Testis (tissue), 3 donors: ENCODE results near the gene AGTR1. TPM values are rescaled to one million over a fixed set of nuclear protein-coding genes. Genes with fewer than 3 reads are reported as not detected.
"Not testable (repeated sequence)": the region's sequence is repeated elsewhere in the genome, so short reads cannot be mapped to it uniquely, and the experiment has no call there.

Source experiments
- DNase-seq: peaks from one replicate; pipeline ENCODE4 v3.0.0-alpha.2; 2019
- H3K27ac ChIP-seq, 2 donors: fragments of 200-600 bp; sonication (generic); one replicate each; pipeline ENCODE4 v1.5.1; 2019
- H3K27me3 ChIP-seq: fragments of 200-600 bp; sonication (generic); one replicate; pipeline ENCODE4 v1.5.1; 2019
- H3K36me3 ChIP-seq: fragments of 200-600 bp; sonication (generic); one replicate; pipeline ENCODE4 v1.5.1; 2017; ENCODE audit warnings: low read depth; ENCODE audit errors: missing control alignments
- H3K4me1 ChIP-seq: fragments of 200-600 bp; sonication (generic); one replicate; pipeline ENCODE4 v1.5.1; 2019
- H3K4me3 ChIP-seq, 2 donors: fragments of 200-600 bp; sonication (generic); one replicate each; pipeline ENCODE4 v1.5.1; 2017 to 2019
- H3K9me3 ChIP-seq: fragments of 200-600 bp; sonication (generic); one replicate; pipeline ENCODE4 v1.5.1; 2017
- CTCF ChIP-seq, 3 experiments: fragments of 450-650 bp in 2 of 3; fragments of 200-600 bp in 1 of 3; sonication (generic) in 1 of 3; IDR thresholded peaks; one replicate each; pipeline ENCODE4 v1.5.1; 2016 to 2019; ENCODE audit warnings: antibody characterized with exemption in 3 of 3, mild to moderate bottlenecking in 2 of 3, moderate library complexity in 1 of 3
- POLR2A ChIP-seq: fragments of 450-650 bp; IDR thresholded peaks from one replicate; pipeline ENCODE4 v1.6.1; 2017; ENCODE audit warnings: antibody characterized with exemption, mild to moderate bottlenecking, moderate library complexity
- WGBS, 2 donors: methylation state at CpG; one replicate each; pipeline ENCODE4 v1.1.5; 2018; 5-methylcytosine and 5-hydroxymethylcytosine counted together
- intact Hi-C: fragments of 100-400 bp; cut with DNase I; formaldehyde crosslinking; loops from one replicate; pipeline ENCODE4 v1.15.1; 2023; ENCODE audit warnings: low total_unique reads
- polyA plus RNA-seq: library from polyadenylated mRNA; stranded (reverse); fragments of 350-450 nt; fragmentation: Illumina TruSeq; extraction: RNeasy Lipid Tissue Mini Kit (QIAGEN cat#74804); gene quantifications from one replicate; pipeline ENCODE4 v1.2.3, GENCODE V29; 2014; ENCODE audit warnings: low read depth, low replicate concordance; ENCODE audit not compliant: insufficient read depth
- total RNA-seq, 2 donors: library from RNA; depleted of rRNA; stranded (reverse); fragments of >200 nt; gene quantifications; one replicate each; pipeline ENCODE4 v1.2.3, GENCODE V29; 2016

Gene AGTR1
- total and polyA plus RNA-seq, 3 donors from 2014 or later = 4.4 to 7.6 (median 4.8) TPM

DNA sequence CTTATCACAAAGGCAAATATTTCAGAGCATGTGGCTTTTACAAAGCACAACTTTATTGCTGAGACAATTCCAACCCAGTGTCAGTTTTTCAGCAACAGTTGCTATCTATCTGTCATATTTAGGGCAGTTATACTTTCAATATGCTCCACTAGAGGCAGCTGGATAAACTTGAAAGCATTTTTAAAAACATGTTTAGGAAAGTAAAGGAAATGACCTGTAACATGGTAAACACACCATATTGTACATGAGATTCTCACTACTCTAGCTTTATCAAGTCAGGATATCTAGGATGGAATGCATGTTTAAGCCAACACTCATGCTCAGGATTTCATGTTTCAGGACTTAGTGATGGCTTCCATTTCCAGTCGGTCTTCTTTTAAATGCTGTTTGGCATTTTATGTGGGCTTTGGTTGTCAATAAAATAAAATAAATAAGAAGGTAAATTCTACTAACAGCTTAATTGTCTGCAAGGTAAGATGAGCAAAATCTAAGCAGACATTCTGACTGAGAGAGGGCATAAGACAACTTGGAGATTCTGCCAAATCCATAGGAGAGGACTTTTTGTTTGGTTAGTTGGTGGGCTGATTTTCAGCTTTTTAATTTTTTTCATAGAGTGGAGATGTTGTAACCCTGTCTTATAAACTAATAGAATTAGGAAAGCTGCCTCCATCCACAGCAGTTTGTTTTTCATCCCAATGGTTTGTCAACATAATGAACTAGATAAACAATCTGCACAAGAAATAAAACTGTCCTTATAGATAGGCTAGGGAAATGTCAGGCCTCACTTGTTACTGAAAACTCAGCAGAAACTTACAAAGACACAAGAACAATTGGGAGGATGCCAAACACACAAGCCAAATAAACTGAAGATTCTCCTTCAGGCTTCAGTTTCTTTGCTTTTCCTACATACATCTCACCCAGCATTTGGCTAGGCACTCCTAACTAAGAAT is 66.6 kb downstream of the AGTR1 start:
- Histone ChIP-seq H3K4me3 (no peak overlapping the region), H3K36me3 (no peaks in the 10 kb centered on the region), H3K27me3 (no peaks in the 10 kb centered on the region), H3K4me1 (no peaks in the 10 kb centered on the region), H3K9me3 (no peaks in the 10 kb centered on the region), H3K27ac (no peak overlapping the region)
- TF ChIP-seq CTCF (IDR thresholded peaks at IDR 0.05) (no peak), POLR2A (no peak)
- WGBS, 2 donors = 81 to 95% methylated on average over 1 of the region's 1 CpG
- no peak for DNase-seq
- intact Hi-C loops = no loop called here

GRCh38 chr3:148772361-148772760 is 74.7 kb downstream of the AGTR1 start:
- Histone ChIP-seq H3K4me3 (no peak overlapping the region), H3K9me3 (no peaks in the 10 kb centered on the region), H3K36me3 (no peaks in the 10 kb centered on the region), H3K27ac (no peak overlapping the region), H3K4me1 (no peaks in the 10 kb centered on the region), H3K27me3 (no peaks in the 10 kb centered on the region)
- no peak for TF ChIP-seq POLR2A
- no peak for TF ChIP-seq CTCF (IDR thresholded peaks at IDR 0.05)
- WGBS, 2 donors = 33 to 39% methylated on average over 2 of the region's 2 CpGs
- intact Hi-C loops = no loop called here
- DNase-seq = no peak

GRCh38 chr3:148772835-148773234 is 75.1 kb downstream of the AGTR1 start:
- no peak for TF ChIP-seq CTCF (IDR thresholded peaks at IDR 0.05)
- TF ChIP-seq POLR2A = no peak
- no peak overlapping the region for H3K27ac ChIP-seq
- no peak for DNase-seq
- intact Hi-C loops = no loop called here
- H3K9me3 ChIP-seq = no peaks in the 10 kb centered on the region
- H3K27me3 ChIP-seq = no peaks in the 10 kb centered on the region
- H3K4me3 ChIP-seq = no peak overlapping the region
- no peaks in the 10 kb centered on the region for H3K36me3 ChIP-seq
- H3K4me1 ChIP-seq = no peaks in the 10 kb centered on the region

- Histone ChIP-seq H3K4me1 (no peaks in the 10 kb centered on the region), H3K36me3 (no peaks in the 10 kb centered on the region), H3K4me3 (no peak overlapping the region), H3K27ac (no peak overlapping the region), H3K27me3 (no peaks in the 10 kb centered on the region), H3K9me3 (no peaks in the 10 kb centered on the region)
- intact Hi-C loops = no loop called here
- TF ChIP-seq POLR2A (no peak), CTCF (IDR thresholded peaks at IDR 0.05) (no peak)
- 80 to 81% methylated on average over 2 of the region's 2 CpGs for WGBS, 2 donors
- no peak for DNase-seq
These were observed 76.1 kb downstream of the AGTR1 start for GRCh38 chr3:148773805-148774204.

DNA sequence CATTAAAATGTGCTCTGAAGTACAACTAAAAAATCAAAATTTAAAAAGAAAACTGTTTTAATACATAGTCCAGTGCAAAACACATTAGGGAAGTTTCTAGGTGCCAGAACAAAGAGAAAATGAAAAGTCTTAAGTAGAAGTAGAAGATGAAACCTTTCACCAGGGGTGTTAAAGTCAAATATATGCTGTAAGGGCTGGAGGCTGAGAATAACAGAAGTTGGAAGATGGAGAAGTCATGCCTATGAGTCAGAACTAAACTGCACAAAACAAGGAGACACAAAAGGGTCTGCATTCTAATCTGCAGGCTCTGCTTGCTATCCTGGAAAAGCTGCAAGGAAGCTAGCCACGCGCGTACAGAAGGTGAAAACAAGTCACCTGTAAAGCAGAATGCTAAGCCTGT is 81.2 kb downstream of the AGTR1 start:
- Histone ChIP-seq H3K27me3 (no peaks in the 10 kb centered on the region), H3K27ac (no peak overlapping the region), H3K36me3 (no peaks in the 10 kb centered on the region), H3K9me3 (no peaks in the 10 kb centered on the region), H3K4me3 (no peak overlapping the region), H3K4me1 (no peaks in the 10 kb centered on the region)
- intact Hi-C loops = no loop called here
- no peak for DNase-seq
- WGBS, 2 donors = 96% methylated on average over 3 of the region's 3 CpGs
- no peak for TF ChIP-seq POLR2A
- TF ChIP-seq CTCF (IDR thresholded peaks at IDR 0.05) = no peak

DNA sequence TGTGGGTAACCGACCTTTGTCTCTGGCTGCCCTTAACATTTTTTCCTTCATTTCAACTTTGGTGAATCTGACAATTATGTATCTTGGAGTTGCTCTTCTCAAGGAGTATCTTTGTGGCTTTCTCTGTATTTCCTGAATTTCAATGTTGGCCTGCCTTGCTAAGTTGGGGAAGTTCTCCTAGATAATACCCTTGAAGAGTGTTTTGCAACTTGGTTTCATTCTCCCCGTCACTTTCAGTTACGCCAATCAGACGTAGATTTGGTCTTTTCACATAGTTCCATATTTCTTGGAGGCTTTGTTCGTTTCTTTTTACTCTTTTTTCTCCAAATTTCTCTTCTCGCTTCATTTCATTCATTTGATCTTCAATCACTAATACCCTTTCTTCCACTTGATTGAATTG is 87.3 kb downstream of the AGTR1 start:
- H3K27ac ChIP-seq, H3K27me3 ChIP-seq, intact Hi-C loops, H3K36me3 ChIP-seq, H3K4me1 ChIP-seq, H3K4me3 ChIP-seq, H3K9me3 ChIP-seq, DNase-seq: not testable (repeated sequence)
- 79 to 88% methylated on average over 6 of the region's 6 CpGs for WGBS, 2 donors

DNA sequence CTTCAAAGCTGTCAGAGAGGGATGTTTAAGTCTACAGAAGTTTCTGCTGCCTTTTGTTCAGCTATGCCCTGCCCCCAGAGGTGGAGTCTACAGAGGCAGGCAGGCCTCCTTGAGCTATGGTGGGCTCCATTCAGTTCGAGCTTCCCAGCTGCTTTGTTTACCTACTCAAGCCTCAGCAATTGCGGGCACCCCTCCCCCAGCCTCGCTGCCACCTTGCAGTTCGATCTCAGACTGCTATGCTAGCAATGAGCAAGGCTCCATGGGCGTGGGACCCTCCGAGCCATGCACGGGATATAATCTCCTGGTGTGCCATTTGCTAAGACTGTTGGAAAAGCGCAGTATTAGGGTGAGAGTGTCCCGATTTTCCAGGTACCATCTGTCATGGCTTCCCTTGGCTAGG is 88.5 kb downstream of the AGTR1 start:
- H3K9me3 ChIP-seq, H3K36me3 ChIP-seq, H3K4me3 ChIP-seq, intact Hi-C loops, H3K27ac ChIP-seq, H3K4me1 ChIP-seq, DNase-seq, H3K27me3 ChIP-seq: not testable (repeated sequence)
- 89 to 97% methylated on average over 9 of the region's 9 CpGs for WGBS, 2 donors
